HG02840 (cell line): ENCODE data around the gene STK32C.
"Not testable (repeated sequence)": the region's sequence is repeated elsewhere in the genome, so short reads cannot be mapped to it uniquely, and the experiment has no call there.

ENCODE experiments used
- ATAC-seq: cut with Tn5 transposase; IDR thresholded peaks from one replicate; pipeline ENCODE4 v1.9.1; 2021; ENCODE audit warnings: mild to moderate bottlenecking, moderate library complexity, moderate number of reproducible peaks; ENCODE audit not compliant: unreplicated experiment, low FRiP score

The STK32C gene

DNA sequence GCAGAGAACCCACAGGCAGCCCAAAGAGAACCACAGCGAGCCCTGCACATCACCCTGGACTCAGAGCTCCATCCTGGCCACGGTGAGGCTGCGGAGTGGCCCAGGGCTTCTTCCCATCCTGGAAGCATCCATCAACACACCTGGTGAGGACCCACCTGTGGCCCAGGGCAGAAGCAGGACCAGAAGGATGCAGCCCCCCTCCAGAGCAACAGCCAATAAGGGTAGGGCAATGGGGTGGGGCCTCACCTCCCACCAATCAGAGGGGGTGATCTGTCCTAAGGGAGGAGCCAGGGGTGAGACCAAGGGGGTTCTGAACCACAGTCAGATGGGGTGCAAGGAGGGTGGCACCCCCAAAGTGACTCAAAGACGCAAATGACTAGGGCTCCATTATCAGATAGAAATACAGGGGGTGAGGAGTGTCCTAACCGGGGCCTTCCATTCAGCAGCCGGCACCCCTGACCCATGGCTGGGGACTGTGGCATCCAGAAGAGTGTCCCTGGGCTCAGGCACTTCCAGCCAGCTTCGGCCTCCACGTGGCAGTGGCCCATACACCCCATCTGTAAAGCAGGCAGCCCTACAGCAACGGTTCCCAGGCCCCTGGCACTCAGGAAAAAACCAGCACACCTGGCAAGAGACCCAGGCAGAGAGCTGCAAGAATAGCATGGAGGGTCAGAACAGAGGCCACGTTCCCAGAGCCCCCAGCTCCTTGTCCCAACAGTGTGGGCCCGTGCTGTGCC lies 36.9 kb downstream of the STK32C start:
- no peak for ATAC-seq

DNA sequence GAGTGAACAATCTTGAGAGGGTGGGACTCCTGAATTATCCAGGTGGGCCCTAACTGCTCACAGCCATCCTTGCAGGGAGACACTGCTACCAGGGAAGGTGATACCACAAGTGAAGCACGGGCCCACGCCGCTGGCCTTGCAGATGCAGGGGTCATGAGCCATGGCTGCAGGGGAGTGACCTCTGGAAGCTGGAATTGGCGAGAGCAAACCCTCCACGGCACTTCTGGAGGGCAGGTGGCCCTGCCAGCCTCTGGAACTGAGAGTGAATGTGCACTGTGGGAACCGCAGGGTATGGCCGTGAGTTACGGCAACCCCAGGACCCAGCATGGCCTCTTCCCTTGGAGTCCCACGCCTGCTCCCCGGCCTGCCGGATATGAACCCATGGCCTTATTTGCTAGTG lies 37.5 kb downstream of the STK32C start:
- ATAC-seq = no peak

DNA sequence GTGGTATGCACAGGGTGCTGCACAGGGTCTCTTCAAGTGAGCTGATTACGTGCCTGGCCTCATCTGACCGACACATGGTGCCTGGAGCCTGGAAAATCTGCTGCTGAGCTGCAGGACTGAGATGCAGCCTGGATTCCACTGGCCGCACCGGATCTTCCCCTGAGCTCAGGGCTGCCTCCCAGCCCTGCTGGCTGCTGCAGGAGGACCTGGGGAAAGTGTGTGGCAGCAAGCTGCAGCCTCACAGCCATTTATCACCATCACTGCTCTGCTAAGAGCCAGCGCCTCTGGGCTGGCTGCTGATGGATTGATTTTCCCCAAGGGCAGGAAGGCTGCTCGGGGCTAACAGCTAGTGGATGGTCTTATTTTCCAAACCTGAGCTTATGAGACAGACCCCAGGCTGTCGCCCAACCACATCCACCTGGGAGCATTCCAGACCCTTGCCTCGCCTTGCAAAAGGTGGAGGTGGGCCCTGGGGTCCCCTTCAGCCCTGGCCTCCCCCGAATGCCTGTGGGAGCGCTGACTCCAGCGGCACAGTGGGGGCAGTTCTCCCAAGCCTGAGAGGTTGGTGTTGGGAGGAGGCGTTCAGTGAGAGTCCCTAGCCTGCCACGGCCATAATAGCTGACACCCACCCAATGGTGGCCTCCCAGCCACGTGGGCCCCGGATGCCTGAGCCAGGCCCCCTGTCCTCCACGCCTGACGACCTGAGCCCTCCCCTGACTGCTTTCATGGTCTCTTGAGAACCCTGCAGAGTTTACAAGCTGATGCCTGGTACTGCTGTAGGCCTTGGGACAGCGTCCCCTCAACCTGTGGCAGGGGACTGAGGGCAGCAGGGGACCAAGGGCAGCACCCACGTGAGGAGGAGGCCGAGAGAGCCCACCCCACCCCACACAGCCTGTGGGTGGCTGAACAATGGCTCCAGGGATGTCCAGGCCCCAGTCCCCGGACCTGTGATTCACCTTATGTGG lies 38.2 kb downstream of the STK32C start:
- ATAC-seq = no peak

DNA sequence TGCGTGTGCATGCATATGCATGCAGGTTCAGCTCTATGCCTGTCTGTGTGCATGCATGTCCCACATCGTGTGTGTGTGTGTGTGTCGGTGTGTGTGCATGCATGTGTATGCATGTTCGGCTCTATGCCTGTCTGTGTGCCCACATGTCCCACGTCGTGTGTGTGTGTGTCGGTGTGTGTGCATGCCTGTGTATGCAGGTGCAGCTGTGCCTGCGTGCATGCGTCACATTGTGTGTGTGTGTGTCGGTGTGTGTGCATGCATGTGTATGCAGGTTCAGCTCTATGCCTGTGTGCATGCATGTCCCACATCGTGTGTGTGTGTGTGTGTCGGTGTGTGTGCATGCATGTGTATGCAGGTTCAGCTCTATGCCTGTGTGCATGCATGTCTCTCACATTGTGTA lies 39.8 kb downstream of the STK32C start:
- not testable (repeated sequence) for ATAC-seq

DNA sequence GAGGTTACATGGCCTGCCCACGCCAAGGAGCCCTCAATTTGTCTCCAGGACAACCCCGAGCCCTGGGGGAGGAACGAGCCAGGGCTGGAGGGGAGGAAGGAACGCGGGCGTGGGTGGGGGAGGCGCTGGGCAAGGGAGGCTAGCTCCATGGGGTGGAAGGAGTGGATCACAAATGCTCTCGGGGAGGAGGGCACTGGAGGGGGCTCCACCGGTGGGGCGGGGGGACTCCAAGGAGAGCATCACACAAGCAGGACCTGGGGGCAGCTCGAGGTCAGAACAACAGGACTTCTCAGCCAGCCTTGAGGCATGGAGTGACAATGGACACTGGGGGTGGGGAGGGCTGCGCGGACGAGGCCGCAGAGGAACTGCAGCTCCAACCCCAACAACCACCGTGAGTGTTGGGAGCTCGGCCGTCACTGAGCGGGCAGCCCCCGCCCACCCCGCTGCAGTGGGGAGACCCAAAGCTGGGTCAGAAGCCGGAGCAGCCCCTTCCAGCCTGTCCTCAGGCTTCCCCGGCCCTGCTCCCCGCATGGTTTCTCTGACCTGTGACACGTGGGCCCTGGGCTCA lies 41.1 kb downstream of the STK32C start:
- ATAC-seq = no peak

DNA sequence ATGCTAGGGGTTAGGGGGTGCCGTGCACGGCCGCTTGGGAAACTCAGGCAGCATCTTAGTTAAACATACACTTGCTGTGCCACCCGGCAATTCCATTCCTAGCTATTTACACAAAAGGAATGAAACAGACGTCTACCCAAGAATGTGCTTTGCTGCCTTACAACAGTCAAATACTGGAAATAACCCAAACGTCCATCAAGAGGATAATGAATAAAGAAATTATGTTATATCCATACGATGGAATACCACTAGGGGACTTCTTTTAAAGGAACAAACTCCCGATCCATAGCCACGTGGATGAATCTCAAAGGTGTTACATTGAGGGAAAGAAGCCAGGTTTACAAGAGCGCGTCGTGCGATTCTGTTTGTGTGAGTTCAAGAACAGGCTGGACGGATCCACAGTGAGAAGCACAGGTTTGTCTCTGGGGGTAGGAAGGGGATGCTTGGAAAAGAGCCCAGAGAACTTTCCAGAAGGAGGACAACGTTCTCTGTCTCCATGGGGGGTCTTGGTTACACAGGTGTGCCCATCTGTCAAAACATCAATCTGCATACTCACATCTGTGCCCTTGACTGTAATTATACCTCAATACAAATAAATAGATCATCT lies 41.8 kb downstream of the STK32C start:
- no peak for ATAC-seq

DNA sequence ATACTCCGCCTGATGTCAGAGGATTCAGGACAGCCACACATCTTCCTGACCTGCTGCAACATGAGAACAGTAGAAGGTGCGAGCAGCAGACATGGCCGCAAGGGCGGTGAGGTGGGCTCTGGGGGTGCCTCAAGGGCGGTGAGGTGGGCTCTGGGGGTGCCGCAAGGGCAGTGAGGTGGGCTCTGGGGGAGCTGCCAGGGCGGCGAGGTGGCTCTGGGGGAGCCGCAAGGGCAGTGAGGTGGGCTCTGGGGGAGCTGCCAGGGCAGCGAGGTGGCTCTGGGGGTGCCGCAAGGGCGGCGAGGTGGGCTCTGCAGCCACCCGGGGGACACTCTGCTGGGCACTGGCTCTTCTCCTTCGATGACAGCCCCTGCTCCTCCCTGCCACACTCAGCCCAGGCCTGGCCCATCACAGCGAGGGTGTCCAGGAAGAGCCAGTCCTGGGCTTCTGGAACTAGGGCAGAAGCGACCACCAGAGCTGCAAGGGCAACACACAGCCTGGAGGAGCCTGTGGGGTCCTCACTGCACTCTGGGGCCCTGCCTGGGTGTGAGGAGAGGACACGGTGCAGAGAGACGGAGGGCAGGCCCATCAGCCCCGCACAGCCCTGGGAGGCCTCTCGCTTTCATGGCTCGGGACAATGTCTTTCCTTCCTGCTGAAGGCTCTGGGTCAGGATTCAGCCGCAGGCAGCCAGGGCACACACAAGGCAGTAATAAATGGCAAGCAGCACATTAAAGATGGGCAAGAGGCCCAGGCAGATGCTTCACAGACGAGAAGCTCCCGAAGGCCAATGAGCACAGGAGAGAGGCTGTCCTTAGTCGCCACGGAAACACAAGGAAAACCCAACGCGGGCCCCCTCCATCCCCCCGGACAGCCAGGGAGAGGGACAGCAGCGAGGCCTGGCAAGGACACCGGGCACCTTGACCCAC lies 42.5 kb downstream of the STK32C start:
- ATAC-seq = no peak

DNA sequence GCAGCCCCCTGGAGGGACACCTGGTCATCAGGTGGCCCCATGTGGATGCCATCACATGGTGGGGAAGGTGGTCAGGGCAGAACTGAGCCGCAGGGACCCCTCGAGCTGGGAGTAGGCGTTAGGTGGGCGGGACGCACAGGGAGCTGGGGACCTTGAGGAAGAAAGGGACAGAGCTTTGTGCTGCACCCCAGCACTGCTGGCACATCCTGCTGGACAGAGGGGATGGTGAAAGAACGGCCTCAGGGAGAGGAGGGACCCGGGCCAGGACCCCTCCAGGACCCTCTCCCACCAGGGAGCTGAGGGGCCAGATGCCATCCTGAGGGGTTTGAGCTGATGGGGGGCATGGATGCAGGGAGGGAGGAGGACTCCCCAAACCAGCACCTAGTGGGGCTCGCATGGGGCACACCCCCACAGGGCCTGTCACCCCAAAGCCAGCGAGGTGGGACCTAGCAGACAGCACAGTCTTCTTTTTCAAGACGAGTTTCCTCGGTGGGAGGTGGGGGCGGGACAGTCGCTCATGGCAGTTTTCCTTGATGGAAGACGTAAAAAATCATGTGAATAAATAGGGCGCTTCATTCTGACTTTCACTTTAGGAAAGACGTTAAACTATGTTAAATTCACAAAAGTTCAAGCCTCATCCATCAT lies 43.3 kb downstream of the STK32C start:
- ATAC-seq = no peak

DNA sequence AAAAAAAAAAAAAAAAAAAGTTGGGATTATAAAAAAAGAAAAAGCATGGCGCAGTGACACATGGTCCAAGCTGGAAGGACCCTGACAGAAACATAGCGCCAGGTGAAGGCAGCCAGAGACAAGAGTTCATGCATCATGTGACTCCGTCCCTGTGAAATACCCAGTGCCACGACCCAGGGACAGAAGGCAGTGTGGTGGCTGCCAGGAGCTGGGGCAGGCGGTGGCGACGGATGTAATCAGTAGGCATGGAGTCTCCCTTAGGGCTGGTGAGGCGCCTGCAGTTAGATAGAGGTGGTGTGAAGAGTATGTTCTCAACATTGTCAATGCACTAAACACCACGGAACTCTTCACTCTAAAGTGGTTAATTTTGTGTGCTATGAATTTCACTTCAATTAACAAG lies 43.9 kb downstream of the STK32C start:
- ATAC-seq = no peak

DNA sequence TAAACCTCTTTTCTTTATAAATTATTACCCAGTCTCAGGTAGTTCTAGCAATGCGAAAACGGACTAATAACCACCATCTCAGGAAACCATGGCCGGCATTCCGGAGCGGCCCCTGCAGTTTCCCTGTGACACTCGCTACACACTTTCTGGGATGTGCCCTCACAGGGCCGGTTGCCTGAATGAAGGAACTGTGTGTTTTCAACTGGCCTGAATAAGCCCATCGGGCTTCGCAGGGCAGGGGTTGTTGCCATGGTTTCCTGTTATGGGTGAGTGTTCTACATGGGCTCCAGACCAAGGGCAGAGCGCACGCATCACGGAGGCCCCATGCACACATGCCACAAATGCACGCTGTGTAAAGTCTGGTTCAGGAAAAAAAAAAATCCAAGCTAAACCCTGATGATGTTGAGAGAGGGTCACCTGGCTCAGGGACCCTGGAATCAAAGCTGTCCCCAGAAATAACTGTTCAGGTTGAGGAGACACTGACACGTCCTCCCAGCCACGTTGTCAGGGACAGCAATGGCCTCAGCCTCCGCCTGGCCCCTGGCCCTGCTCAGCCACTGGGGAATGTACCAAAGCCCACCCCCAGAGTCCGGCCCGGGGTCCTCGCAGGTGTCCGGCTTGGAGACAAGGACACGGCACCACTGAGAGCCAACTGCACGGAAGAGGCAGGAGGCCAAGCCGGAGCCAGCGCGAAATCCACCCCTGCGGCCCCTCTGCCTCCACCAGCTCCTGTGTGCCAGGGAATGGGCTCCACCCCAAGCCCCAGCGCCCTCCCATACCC lies 47.9 kb downstream of the STK32C start:
- no peak for ATAC-seq

DNA sequence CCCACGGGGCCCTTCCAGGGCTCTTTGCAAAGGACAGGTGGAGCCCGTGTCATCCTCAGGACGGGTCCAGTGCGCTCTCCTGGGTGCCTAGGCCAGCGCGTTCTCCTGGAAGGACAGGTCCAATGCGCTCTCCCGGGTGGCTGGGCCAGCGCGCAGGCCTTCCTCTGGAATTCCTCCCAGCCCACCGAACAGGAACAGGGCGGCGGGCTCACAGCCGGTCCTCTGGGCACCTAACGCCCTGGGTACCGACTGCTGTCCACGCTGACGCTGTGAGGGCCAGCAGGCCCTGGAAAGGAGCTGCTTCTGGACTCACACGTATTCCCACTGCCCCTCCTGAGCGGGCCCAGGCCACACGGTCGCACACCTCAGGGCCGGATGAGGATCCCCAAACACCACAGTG lies 49.3 kb downstream of the STK32C start:
- no peak for ATAC-seq

DNA sequence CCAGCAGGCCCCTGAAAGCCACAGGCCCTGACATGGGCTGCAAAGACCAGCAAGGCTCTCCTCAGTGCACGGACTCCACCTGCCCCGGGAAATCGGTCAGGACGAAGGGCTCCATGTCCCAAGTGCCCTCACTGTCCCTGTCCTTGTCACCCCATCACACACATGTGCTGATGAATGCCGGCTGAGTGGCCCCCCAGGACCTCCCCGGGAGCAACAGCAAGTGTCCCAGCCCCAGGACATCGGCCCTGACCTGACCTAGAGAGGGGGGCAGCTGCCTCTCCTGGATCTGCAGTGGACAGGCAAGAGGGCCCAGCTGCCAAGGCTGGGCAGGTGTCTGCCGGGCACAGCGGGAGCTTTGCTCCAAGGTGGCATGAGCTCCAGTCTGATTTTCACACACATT lies 49.8 kb downstream of the STK32C start:
- ATAC-seq = no peak

DNA sequence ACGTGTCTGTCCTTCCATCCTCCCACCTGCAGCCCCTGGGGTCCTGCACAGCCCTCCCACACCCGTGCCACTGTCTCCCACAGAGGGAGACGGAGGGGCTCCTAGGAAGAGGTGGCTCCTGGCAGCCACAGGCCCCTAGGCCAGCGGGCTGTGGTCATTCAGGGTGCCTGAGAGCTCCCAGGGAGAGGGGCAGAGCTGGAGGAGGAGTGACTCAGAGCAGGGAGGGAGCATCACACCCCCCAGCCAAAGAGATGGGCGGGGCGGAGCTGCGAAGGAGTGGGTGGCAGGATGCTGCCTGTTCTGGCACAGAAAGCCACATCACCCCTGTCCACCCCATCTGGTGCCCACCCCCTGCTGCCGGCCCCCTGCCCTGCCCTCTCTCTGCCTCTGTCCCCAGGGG lies 50.5 kb downstream of the STK32C start:
- ATAC-seq = no peak

DNA sequence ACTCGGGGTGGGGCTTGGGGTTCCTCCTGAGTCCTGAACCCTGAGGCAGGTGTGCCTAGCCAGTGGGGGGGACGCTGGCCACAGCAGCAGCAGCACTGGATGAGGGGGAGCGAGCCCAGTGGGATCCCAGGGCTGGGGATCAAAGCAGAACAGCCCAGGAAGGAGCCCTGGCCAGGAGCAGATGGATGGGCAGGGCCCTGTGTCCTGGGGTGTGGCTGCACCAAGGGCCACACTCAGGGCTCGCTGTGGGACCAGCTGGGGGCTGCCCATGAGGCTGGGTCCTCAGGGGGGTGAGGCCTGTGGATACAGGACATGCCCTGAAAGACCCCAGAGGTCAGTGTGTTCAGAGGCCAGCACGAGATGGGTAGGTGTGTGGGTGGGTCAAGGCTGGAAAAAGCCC lies 50.9 kb downstream of the STK32C start:
- no peak for ATAC-seq

DNA sequence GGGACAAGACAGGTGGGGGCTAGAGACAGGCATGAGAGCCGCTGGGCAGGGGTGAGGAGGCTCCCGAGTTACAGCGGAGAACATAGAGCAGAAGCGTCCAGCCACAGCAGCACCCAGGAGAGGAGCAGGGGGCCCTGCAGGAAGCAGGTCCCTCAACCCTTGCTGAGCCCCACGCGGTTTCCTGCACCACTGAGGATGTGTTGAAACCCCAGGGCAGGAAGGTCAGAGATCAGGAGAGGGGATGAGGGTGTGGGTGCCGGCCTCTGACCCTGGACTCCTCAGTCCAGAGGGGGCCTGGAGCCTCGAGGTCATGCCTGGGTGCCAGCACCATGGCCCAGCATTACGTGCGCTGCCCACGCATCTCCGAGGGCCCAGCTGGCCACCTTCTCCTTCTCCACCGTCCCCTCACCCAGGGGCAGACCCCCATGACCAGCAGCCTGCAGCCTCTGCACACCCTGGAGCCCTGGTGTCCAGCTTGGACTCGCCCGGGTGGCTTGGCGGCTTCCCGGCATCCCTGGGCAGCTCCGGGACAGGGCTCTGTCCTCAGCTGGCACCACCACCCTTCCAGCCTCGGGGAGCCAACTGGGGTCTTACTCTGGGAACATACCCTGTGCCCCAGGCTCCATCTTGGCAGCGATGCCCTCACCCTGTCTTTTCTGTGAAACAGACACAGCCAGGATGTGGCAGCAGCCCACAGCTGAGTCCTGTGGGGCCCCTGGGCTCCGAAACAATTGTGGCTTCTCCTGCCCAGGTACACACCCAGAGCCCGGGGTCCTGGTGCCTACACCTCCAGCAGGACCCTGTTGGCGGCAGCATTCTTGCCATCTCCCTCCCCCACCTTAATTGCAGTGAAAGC lies 52.0 kb downstream of the STK32C start:
- no peak for ATAC-seq

DNA sequence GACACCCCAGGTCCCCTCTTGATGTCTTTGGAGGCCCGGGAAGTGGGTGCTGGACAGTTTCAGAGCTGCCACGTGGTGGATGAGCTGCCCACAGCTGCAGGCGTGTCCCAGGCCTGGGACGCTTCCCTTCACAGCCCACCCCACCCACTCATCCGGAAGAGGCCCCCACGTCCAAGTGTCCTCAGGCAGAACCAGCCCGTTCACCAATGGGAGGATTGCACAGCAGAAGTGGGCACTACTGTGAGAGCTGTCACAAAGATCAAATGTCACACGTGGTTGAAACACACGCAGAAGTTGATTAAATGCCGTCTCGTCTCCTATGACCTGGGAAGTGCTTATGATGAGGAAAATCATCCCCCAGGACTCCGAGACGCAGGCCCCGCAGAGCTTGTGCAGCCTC lies 52.9 kb downstream of the STK32C start:
- no peak for ATAC-seq

DNA sequence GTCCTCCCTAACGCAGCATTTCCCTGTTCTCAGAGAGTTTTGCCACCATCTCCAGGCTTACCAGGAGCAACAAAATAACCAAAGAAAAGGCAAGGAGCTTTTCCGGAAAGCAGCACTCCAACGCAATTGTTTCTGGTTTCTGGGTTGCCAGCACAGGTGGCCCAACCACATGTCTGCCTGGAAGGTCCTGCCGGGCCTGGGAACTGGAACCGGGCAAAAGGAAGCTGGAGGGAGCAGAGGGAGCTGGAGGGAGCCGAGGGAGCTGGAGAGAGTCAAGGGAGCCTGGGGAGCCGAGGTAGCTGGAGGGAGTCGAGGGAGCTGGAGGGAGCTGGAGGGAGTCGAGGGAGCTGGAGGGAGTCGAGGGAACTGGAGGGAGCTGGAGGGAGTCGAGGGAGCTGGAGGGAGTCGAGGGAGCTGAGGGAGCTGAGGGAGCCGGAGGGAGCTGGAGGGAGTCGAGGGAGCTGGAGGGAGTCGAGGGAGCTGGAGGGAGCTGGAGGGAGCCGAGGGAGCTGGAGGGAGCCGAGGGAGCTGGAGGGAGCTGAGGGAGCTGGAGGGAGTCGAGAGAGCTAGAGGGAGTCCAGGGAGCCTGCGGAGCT lies 54.6 kb downstream of the STK32C start:
- no peak for ATAC-seq
